ENCODE measurements around the gene USP17L30. TPM values are rescaled to one million over a fixed set of nuclear protein-coding genes. Genes with fewer than 3 reads are reported as not detected.
"Not testable (repeated sequence)": the region's sequence is repeated elsewhere in the genome, so short reads cannot be mapped to it uniquely, and the experiment has no call there.

The USP17L30 gene
- total RNA-seq, 1 donor from 2014 or later, result not detected

- TF ChIP-seq, protein P1, sequence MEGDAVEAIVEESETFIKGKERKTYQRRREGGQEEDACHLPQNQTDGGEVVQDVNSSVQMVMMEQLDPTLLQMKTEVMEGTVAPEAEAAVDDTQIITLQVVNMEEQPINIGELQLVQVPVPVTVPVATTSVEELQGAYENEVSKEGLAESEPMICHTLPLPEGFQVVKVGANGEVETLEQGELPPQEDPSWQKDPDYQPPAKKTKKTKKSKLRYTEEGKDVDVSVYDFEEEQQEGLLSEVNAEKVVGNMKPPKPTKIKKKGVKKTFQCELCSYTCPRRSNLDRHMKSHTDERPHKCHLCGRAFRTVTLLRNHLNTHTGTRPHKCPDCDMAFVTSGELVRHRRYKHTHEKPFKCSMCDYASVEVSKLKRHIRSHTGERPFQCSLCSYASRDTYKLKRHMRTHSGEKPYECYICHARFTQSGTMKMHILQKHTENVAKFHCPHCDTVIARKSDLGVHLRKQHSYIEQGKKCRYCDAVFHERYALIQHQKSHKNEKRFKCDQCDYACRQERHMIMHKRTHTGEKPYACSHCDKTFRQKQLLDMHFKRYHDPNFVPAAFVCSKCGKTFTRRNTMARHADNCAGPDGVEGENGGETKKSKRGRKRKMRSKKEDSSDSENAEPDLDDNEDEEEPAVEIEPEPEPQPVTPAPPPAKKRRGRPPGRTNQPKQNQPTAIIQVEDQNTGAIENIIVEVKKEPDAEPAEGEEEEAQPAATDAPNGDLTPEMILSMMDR (IDR thresholded peaks at IDR 0.05), result peak in 2 of 3 experiments; percentile 38 to 51
- H3K36me3 ChIP-seq; intact Hi-C loops (cut with DNase I); H3K9me3 ChIP-seq; H3K27me3 ChIP-seq; H3K27ac ChIP-seq; H3K4me1 ChIP-seq: not testable (repeated sequence)
- H3K4me3 ChIP-seq, result peak overlapping the region in 1 of 2 donors; percentile 54
- DNase-seq (ENCODE audit: low spot score in 2 of 2), result peak in 1 of 2 donors; percentile 71
These were observed 18.1 kb downstream of the USP17L30 start for GRCh38 chr4:9381012-9381534.

DNA sequence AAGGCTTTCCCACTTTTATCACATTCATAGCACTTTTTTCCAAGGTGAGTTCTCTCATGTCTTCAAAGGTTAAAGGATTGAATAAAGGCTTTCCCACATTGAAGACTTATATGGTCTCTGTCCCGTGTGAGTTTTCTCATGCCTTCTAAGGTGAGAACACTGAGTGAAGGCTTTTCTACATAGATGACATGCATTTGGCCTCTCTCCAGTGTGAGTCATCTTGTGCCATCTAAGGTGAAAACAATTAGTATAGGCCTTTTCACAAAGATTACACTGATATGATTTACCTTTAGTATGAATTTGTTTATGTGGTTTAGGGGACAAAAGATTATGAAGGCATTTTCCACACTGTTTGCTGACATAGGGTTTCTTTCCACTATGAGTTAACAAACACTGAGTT, 21.2 kb downstream of the USP17L30 start:
- H3K36me3 ChIP-seq, result no peaks in the 10 kb centered on the region
- TF ChIP-seq, protein P1 (IDR thresholded peaks at IDR 0.05), result no peak
- H3K4me3 ChIP-seq, result no peak overlapping the region
- intact Hi-C loops (cut with DNase I), result no loop called here
- H3K27me3 ChIP-seq, result no peaks in the 10 kb centered on the region
- H3K27ac ChIP-seq, result no peak overlapping the region
- no peak for DNase-seq (ENCODE audit: low spot score in 2 of 2)
- no peaks in the 10 kb centered on the region for H3K4me1 ChIP-seq
- no peaks in the 10 kb centered on the region for H3K9me3 ChIP-seq

DNA sequence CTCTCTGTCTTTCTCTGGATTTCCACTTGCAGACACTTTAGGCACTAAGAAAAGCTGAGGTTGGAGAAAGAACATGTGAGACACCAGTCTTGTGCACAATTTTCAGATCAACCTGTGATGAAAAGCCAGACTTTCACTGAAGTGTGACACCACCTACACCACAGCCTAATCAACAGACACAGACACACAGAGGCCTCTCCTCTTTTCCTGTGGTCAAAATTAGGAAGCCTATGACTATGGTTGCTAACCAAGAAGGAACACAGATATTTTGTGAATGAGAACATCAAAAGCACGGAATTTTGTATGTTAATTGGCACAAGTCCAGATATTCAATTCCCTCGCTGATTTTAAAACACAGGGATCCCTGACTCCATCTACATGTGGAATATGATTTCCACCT, 26.1 kb downstream of the USP17L30 start:
- H3K27me3 ChIP-seq; H3K36me3 ChIP-seq; DNase-seq (ENCODE audit: low spot score in 2 of 2); H3K4me1 ChIP-seq; H3K9me3 ChIP-seq; intact Hi-C loops (cut with DNase I); H3K27ac ChIP-seq; H3K4me3 ChIP-seq: not testable (repeated sequence)

- DNase-seq (ENCODE audit: low spot score in 2 of 2); H3K27me3 ChIP-seq; intact Hi-C loops (cut with DNase I): not testable (repeated sequence)
These were observed 42.8 kb downstream of the USP17L30 start for GRCh38 chr4:9405774-9406173.

GRCh38 chr4:9406491-9406890, 43.6 kb downstream of the USP17L30 start:
- H3K36me3 ChIP-seq; DNase-seq (ENCODE audit: low spot score in 2 of 2); H3K27ac ChIP-seq; intact Hi-C loops (cut with DNase I); H3K4me3 ChIP-seq; H3K9me3 ChIP-seq; H3K27me3 ChIP-seq; H3K4me1 ChIP-seq: not testable (repeated sequence)

More at GRCh38 chr4:9405774-9406173, 42.8 kb downstream of the USP17L30 start:
- H3K4me3 ChIP-seq, H3K4me1 ChIP-seq, H3K36me3 ChIP-seq, H3K27ac ChIP-seq, H3K9me3 ChIP-seq: not testable (repeated sequence)

- H3K27ac ChIP-seq, result no peak overlapping the region
- H3K36me3 ChIP-seq, result no peaks in the 10 kb centered on the region
- intact Hi-C loops (cut with DNase I), result no loop called here
- H3K4me1 ChIP-seq, result no peaks in the 10 kb centered on the region
- H3K9me3 ChIP-seq, result no peaks in the 10 kb centered on the region
- DNase-seq (ENCODE audit: low spot score in 2 of 2), result no peak
- no peak overlapping the region for H3K4me3 ChIP-seq
- no peaks in the 10 kb centered on the region for H3K27me3 ChIP-seq
- TF ChIP-seq, protein P1 (IDR thresholded peaks at IDR 0.05), result no peak
These were observed 46.9 kb downstream of the USP17L30 start for GRCh38 chr4:9409793-9410192.

Other genes starting within 250 kb of the USP17L30 start
- not detected for gene FAM90A26, start 192.7 kb upstream of the USP17L30 start, total RNA-seq
- not detected for gene USP17L10, start 152.5 kb upstream of the USP17L30 start, total RNA-seq
- not detected for gene USP17L11, start 147.7 kb upstream of the USP17L30 start, total RNA-seq
- not detected for gene USP17L12, start 143.0 kb upstream of the USP17L30 start, total RNA-seq
- not detected for gene USP17L13, start 138.2 kb upstream of the USP17L30 start, total RNA-seq
- not detected for gene USP17L15, start 128.7 kb upstream of the USP17L30 start, total RNA-seq
- not detected for gene USP17L17, start 119.2 kb upstream of the USP17L30 start, total RNA-seq
- not detected for gene USP17L18, start 114.5 kb upstream of the USP17L30 start, total RNA-seq
- not detected for gene USP17L19, start 109.8 kb upstream of the USP17L30 start, total RNA-seq
- gene USP17L20, start 105.0 kb upstream of the USP17L30 start, total RNA-seq, result not detected
- gene USP17L21, start 100.3 kb upstream of the USP17L30 start, total RNA-seq, result not detected
- not detected for gene USP17L22, start 95.5 kb upstream of the USP17L30 start, total RNA-seq
- gene USP17L24, start 38.0 kb upstream of the USP17L30 start, total RNA-seq, result not detected
- not detected for gene USP17L25, start 33.2 kb upstream of the USP17L30 start, total RNA-seq
- not detected for gene USP17L26, start 28.5 kb upstream of the USP17L30 start, total RNA-seq
- gene USP17L5, start 23.7 kb upstream of the USP17L30 start, total RNA-seq, result not detected
- not detected for gene USP17L27, start 19.0 kb upstream of the USP17L30 start, total RNA-seq
- not detected for gene USP17L28, start 14.2 kb upstream of the USP17L30 start, total RNA-seq
- not detected for gene USP17L29, start 9.5 kb upstream of the USP17L30 start, total RNA-seq
- gene DEFB131A, start 81.3 kb downstream of the USP17L30 start, total RNA-seq, result not detected